Transverse colon (tissue), 4 donors: ENCODE data around the gene ZNF205. TPM values are rescaled to one million over a fixed set of nuclear protein-coding genes. Genes with fewer than 3 reads are reported as not detected.

Source experiments
- DNase-seq: peaks from one replicate; pipeline ENCODE4 v3.0.0-alpha.2; 2019
- H3K27ac ChIP-seq, 4 donors: fragments of 200-600 bp; sonication (generic); 2 replicates each; pipeline ENCODE4 v1.5.1; 2016 to 2018; ENCODE audit warnings: inconsistent platforms in 4 of 4
- H3K27me3 ChIP-seq: fragments of 200-600 bp; sonication (generic); 2 replicates; pipeline ENCODE4 v1.5.1; 2017; ENCODE audit warnings: inconsistent platforms
- H3K36me3 ChIP-seq, 4 donors: fragments of 200-600 bp; sonication (generic); 2 replicates each; pipeline ENCODE4 v1.5.1; 2017 to 2019; ENCODE audit warnings: inconsistent platforms in 4 of 4
- H3K4me1 ChIP-seq, 4 donors: fragments of 200-600 bp; sonication (generic); 2 replicates each; pipeline ENCODE4 v1.5.1; 2017 to 2020; ENCODE audit warnings: inconsistent platforms in 4 of 4
- H3K4me3 ChIP-seq, 4 donors: fragments of 200-600 bp; sonication (generic); 1 replicate in 1 of 4; 2 replicates in 3 of 4; pipeline versions ENCODE4 v1.5.1 to v1.6.1; 2017 to 2019; ENCODE audit warnings: inconsistent platforms in 4 of 4
- H3K9me3 ChIP-seq, 2 donors: fragments of 200-600 bp; sonication (generic); 2 replicates each; pipeline ENCODE4 v1.5.1; 2017 to 2019; ENCODE audit warnings: inconsistent platforms in 2 of 2
- CTCF ChIP-seq, 5 experiments: fragments of 200-600 bp in 3 of 5; fragments of 450-650 bp in 2 of 5; sonication (generic) in 3 of 5; IDR thresholded peaks; 1 replicate in 2 of 5; 2 replicates in 3 of 5; pipeline ENCODE4 v1.5.1; 2016 to 2017; ENCODE audit warnings: antibody characterized with exemption in 5 of 5, inconsistent platforms in 3 of 5, mild to moderate bottlenecking in 2 of 5, moderate library complexity in 1 of 5
- EP300 ChIP-seq: sonication (generic); formaldehyde crosslinking; IDR thresholded peaks from one replicate; pipeline ENCODE4 v1.6.1; 2017; ENCODE audit warnings: antibody characterized with exemption, low read depth
- POLR2A ChIP-seq: fragments of 450-650 bp; IDR thresholded peaks from one replicate; pipeline ENCODE4 v1.6.1; 2016; ENCODE audit warnings: antibody characterized with exemption, mild to moderate bottlenecking, moderate library complexity
- POLR2AphosphoS5 ChIP-seq, 3 donors: sonication (generic); formaldehyde crosslinking; IDR thresholded peaks; one replicate each; pipeline ENCODE4 v1.6.1; 2016; ENCODE audit warnings: antibody characterized with exemption in 3 of 3
- WGBS, 2 donors: methylation state at CpG; one replicate each; pipeline ENCODE4 v1.1.5; 2018; ENCODE audit warnings: low coverage in 1 of 2; 5-methylcytosine and 5-hydroxymethylcytosine counted together
- in situ Hi-C, 4 donors: fragments of 200-750 bp; cut with MboI; loops; one replicate each; pipeline versions ENCODE4 v1.15.0 to v1.15.1; 2017; ENCODE audit warnings: low sequenced_read_pairs in 3 of 4, low pct_ligation_motif_present in 1 of 4, low pct_unique_long_range_greater_than_20kb in 1 of 4
- intact Hi-C: fragments of 100-400 bp; cut with DNase I; formaldehyde crosslinking; loops from one replicate; pipeline ENCODE4 v1.15.1; 2023; ENCODE audit warnings: low total_unique reads
- total RNA-seq, 4 donors: library from RNA; depleted of rRNA; stranded (reverse); fragments of >200 nt; gene quantifications; one replicate each; pipeline ENCODE4 v1.1.0, GENCODE V29; 2016

Gene ZNF205
- total RNA-seq, 4 donors from 2014 or later: 5.2 to 16.3 (median 15.5) TPM

- intact Hi-C loops (no loop called here), in situ Hi-C loops (no loop called here)
- TF ChIP-seq CTCF (IDR thresholded peaks at IDR 0.05): peak in 1 of 5 experiments; percentile 11
- TF ChIP-seq POLR2AphosphoS5 (IDR thresholded peaks at IDR 0.05): no peak
- H3K4me3 ChIP-seq: peak overlapping the region in 2 of 4 donors; percentile 26 to 75
- peak; percentile 91 for DNase-seq
- peak overlapping the region; percentile 23 to 79 (median 57) for H3K27ac ChIP-seq
- H3K4me1 ChIP-seq: peaks cover 11 to 39% (median 26%) of the 10 kb centered on the region in 4 donors
- 0 to 3% methylated on average over 10 to 41 of the region's 42 CpGs for WGBS, 2 donors
- H3K27me3 ChIP-seq: no peaks in the 10 kb centered on the region
- H3K9me3 ChIP-seq: no peaks in the 10 kb centered on the region
- H3K36me3 ChIP-seq: no peaks in the 10 kb centered on the region
Observed at GRCh38 chr16:3152277-3152990, 40.0 kb downstream of the ZNF205 start.

- Histone ChIP-seq H3K27ac (peak overlapping the region; percentile 23 to 79 (median 57)), H3K36me3 (no peaks in the 10 kb centered on the region), H3K9me3 (no peaks in the 10 kb centered on the region), H3K27me3 (no peaks in the 10 kb centered on the region), H3K4me1 (peaks cover 11 to 44% (median 31%) of the 10 kb centered on the region in 4 donors), H3K4me3 (no peak overlapping the region)
- TF ChIP-seq CTCF (IDR thresholded peaks at IDR 0.05): no peak
- no peak for TF ChIP-seq POLR2A
- no peak for DNase-seq
- intact Hi-C loops: no loop called here
- WGBS, 2 donors: 10 to 12% methylated on average over 6 to 8 of the region's 8 CpGs
- in situ Hi-C loops: no loop called here
Observed at GRCh38 chr16:3152991-3153368, 40.6 kb downstream of the ZNF205 start.

- in situ Hi-C loops (no loop called here), intact Hi-C loops (no loop called here)
- TF ChIP-seq POLR2AphosphoS5 (IDR thresholded peaks at IDR 0.05) (no peak), POLR2A (no peak), CTCF (IDR thresholded peaks at IDR 0.05) (no peak), EP300 (no peak)
- Histone ChIP-seq H3K9me3 (no peaks in the 10 kb centered on the region), H3K27me3 (no peaks in the 10 kb centered on the region), H3K27ac (no peak overlapping the region), H3K4me1 (peaks cover 8 to 40% (median 35%) of the 10 kb centered on the region in 4 donors), H3K36me3 (no peaks in the 10 kb centered on the region), H3K4me3 (no peak overlapping the region)
- WGBS, 2 donors: 60 to 87% methylated on average over 1 to 2 of the region's 2 CpGs
- DNase-seq: no peak
Observed at GRCh38 chr16:3155181-3155580, 42.8 kb downstream of the ZNF205 start.

GRCh38 chr16:3155972-3156371, 43.6 kb downstream of the ZNF205 start:
- intact Hi-C loops: no loop called here
- Histone ChIP-seq H3K4me3 (no peak overlapping the region), H3K27ac (no peak overlapping the region), H3K27me3 (no peaks in the 10 kb centered on the region), H3K9me3 (no peaks in the 10 kb centered on the region), H3K36me3 (no peaks in the 10 kb centered on the region), H3K4me1 (peaks cover 8 to 39% (median 31%) of the 10 kb centered on the region in 4 donors)
- DNase-seq: no peak
- TF ChIP-seq EP300: no peak
- no peak for TF ChIP-seq CTCF (IDR thresholded peaks at IDR 0.05)
- TF ChIP-seq POLR2A: no peak
- TF ChIP-seq POLR2AphosphoS5 (IDR thresholded peaks at IDR 0.05): no peak
- in situ Hi-C loops: no loop called here
- WGBS, 2 donors: 90% methylated on average over 2 to 3 of the region's 3 CpGs
